ENCODE measurements around the gene COTL1.

DNA sequence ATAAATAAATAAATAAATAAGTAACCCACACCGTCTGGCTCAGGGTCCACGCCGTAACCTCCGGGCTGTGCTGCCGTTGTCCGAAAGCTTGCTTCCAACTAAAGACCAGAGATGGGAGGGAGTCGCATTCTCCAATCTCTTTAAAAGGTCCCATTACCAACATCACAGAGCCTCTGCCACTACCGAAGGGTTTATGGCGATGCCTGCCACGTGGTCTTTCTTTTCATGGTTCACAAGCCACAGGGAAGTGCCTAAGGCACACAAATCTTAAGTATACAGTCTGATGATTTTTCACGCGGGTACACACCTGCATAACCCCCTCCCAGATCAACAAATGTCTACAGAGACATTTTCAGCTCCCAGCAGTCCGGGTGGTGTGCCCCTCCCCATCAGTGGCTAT, 1.4 kb downstream of the COTL1 start:
- TF ChIP-seq EZH2 (IDR thresholded peaks at IDR 0.05; ENCODE audit: insufficient read depth, poor library complexity, severe bottlenecking) (no peak), EZH2phosphoT487 (IDR thresholded peaks at IDR 0.05; ENCODE audit: insufficient read depth, low read depth) (no peak)
